RWPE1 (cell line): ENCODE measurements around the gene PSMC5.
"Not testable (repeated sequence)": the region's sequence is repeated elsewhere in the genome, so short reads cannot be mapped to it uniquely, and the experiment has no call there.

Experiments used
- CTCF ChIA-PET: fragments of 350-600 bp; sonication (Branson Sonifier 250); formaldehyde crosslinking; extraction: SDS; loops from one replicate; lab custom pipeline; 2021; lab: Yijun Ruan, JAX
- POLR2A ChIA-PET: fragments of 400-600 bp; formaldehyde crosslinking; extraction: SDS; loops from one replicate; lab custom pipeline; 2020; ENCODE audit warnings: antibody characterized with exemption; ENCODE audit not compliant: low non-redundant PET; lab: Yijun Ruan, JAX
- DNase-seq: peaks from one replicate; pipeline ENCODE4 v3.0.0; 2012; ENCODE audit warnings: low spot score
- H3K27ac ChIP-seq: fragments of 450-650 bp; 2 replicates; pipeline ENCODE4 v1.5.1; 2017
- CTCF ChIP-seq: fragments of 450-650 bp; conservative IDR thresholded peaks from 2 replicates; pipeline ENCODE4 v1.5.1; 2017; ENCODE audit warnings: low read depth, mild to moderate bottlenecking

Gene PSMC5

DNA sequence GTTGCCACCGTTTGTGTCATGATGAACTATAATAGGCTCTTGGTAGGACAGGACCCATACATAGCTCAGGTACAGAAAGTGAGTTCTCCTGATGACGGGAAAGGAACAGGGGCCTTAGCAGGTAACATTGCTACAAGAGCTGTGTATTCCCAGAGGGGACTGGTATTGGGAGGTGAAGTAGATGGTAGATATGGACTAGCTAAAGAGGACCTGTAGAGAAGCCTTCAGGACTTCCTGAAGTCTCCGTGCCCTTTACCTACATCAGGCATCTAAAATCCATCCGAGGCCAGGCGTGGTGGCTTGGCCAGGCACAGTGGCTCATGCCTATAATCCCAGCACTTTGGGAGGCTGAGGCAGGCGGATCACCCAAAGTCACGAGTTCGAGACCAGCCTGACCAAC is 28.0 kb downstream of the PSMC5 start:
- ChIA-PET CTCF (no interaction called here), POLR2A (no interaction called here)
- no peak overlapping the region for H3K27ac ChIP-seq
- no peak for TF ChIP-seq CTCF
- no peak for DNase-seq

- CTCF ChIA-PET, result interaction anchor here (0.7 to 1.0 kb wide), 3 partner anchors 11 to 69 kb away, joined by 4 read pairs; no protein-coding TSS in a partner anchor
Measured at GRCh38 chr17:63856425-63856824, 29.2 kb downstream of the PSMC5 start.

DNA sequence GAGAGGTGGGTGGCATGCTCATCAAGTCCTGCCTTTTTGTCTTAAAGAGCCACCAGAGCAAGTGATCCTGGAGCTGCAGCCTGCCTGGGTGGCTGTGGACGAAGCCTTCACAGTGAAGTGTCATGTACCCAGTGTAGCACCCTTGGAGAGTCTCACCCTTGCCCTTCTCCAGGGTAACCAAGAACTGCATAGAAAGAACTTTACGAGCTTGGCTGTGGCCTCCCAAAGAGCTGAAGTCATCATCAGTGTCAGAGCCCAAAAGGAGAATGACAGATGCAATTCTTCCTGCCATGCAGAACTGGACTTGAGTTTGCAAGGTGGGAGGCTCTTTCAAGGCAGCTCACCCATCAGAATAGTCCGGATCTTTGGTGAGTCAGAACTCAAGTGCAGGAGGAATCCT is 32.0 kb downstream of the PSMC5 start:
- CTCF ChIA-PET, result interaction anchor here (0.5 to 2.8 kb wide), 2 partner anchors 10 to 1241 kb away, joined by 3 to 12 read pairs; no protein-coding TSS in a partner anchor
- H3K27ac ChIP-seq, result no peak overlapping the region
- TF ChIP-seq CTCF, result no peak
- POLR2A ChIA-PET, result no interaction called here
- DNase-seq, result no peak

More at GRCh38 chr17:63856425-63856824, 29.2 kb downstream of the PSMC5 start:
- H3K27ac ChIP-seq, DNase-seq, POLR2A ChIA-PET: not testable (repeated sequence)

- DNase-seq, H3K27ac ChIP-seq, POLR2A ChIA-PET: not testable (repeated sequence)
- CTCF ChIA-PET, result interaction anchor here (0.6 to 1.3 kb wide), 3 partner anchors 18 to 410 kb away, joined by 3 to 5 read pairs (median 4); no protein-coding TSS in a partner anchor
Measured at GRCh38 chr17:63866625-63867024, 39.4 kb downstream of the PSMC5 start.

DNA sequence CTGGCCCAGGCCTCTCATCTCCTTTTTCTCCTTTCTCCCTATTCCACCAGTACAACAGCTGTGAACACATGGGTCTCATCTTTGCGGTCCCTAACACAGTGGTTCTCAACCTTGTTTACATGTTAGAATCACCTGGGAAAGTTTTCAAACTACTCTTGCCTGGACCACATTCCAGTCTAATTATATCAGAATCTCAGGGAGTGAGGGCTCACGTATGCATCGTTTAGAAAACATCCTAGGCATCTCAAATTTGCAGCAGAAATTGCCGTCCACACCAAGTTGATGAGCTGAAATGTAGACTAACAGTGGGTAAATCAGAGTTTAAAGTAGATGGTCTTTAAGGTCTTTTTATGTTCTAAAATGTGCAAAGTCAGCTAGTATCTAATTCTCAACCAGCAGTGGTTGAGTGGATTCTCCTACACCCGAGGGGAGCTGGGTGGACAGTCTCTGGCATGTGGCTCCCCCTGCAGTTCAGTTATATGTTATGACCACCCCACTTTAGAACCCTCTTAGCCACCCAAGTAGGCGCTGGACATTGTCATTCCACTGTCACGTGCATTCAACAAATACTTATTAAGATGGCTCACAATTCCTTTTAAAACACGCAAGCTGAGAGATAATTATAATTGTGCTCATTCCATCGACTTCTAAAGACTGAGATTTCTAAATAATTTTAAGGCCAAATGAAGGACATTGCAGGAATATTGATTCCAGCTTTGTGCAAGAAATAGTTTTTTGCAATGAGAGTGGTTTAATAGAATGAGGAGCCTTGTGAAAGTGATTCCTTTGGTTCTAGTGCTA is 42.5 kb downstream of the PSMC5 start:
- CTCF ChIA-PET, result interaction anchor here (0.6 kb wide), 1 partner anchor 187 kb away, joined by 3 read pairs; no protein-coding TSS in a partner anchor
- POLR2A ChIA-PET, DNase-seq, H3K27ac ChIP-seq: not testable (repeated sequence)

DNA sequence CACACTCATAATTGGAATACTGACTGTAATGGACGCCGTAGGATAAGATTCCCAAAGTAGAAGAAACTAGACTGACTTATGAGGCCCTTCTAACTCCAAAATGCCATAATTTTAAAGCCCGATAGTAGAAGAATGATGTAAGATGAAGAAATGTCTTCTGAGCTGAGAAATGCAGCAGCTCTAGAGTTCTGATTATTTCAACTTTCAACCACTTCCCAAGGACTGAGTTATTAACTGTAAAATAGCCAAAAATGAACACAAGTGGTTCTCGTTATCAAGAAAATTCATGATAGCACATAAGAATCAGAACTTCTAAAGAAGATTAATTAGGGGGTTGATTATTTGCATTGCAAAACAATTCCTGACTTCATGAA is 43.0 kb downstream of the PSMC5 start:
- DNase-seq, POLR2A ChIA-PET, H3K27ac ChIP-seq: not testable (repeated sequence)
- CTCF ChIA-PET, result interaction anchor here (0.6 kb wide), 1 partner anchor 187 kb away, joined by 3 read pairs; no protein-coding TSS in a partner anchor

- POLR2A ChIA-PET, DNase-seq, CTCF ChIA-PET, H3K27ac ChIP-seq: not testable (repeated sequence)
Measured at GRCh38 chr17:63871646-63872365, 44.6 kb downstream of the PSMC5 start.

DNA sequence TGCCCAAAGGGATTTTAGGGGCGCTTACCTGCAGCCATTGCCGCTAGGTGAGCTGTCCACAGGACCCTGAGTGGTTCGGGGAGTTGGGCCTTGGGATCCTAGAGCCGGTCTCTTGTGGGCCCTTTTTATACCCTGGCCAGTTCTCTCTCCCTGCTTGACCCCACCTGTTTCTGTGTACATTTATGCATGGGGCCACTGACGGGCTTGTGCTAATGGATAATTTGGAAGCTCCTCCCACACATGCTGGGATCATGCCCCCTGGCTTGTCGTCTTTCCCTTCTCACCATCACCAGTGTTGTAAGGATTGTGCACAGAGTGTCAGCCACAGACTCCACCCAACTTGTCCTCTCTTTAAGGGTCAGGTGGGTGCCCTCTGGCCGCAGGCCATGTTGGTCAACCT is 46.3 kb downstream of the PSMC5 start, which contains the start of gene CSH2:
Gene CSH2, minus strand, starts transcription at position 101 of the 400 bp plus-strand sequence. Its CDS starts 63 bp downstream, at position 38.
- CTCF ChIA-PET, result interaction anchor here (0.7 kb wide), 1 partner anchor 45 kb away, joined by 3 read pairs; no protein-coding TSS in a partner anchor
- H3K27ac ChIP-seq, DNase-seq, POLR2A ChIA-PET: not testable (repeated sequence)

GRCh38 chr17:63874061-63874626 is 46.9 kb downstream of the PSMC5 start:
- DNase-seq, H3K27ac ChIP-seq, POLR2A ChIA-PET: not testable (repeated sequence)
- CTCF ChIA-PET, result interaction anchor here (0.6 to 0.7 kb wide), 2 partner anchors 45 to 72 kb away, joined by 3 to 5 read pairs; no protein-coding TSS in a partner anchor

DNA sequence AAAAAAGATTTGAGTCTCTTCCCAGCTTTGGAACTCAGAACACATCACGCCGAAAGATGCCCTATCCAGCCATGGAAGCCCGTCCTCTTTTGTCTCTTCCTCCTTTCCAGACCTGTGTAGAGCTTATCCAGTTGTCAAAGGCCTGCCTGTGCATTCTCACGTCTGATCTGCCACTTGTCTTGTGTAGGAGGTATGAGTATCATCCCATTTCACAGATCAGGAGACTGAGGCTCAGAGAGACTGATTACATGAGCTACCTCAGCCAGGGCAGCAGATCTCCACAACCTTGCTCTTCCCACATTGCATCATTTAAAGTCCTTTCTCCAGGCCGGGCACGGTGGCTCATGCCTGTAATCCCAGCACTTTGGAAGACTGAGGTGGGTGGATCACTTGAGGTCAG is 47.5 kb downstream of the PSMC5 start:
- CTCF ChIA-PET, result interaction anchor here (0.6 kb wide), 1 partner anchor 72 kb away, joined by 5 read pairs; no protein-coding TSS in a partner anchor
- DNase-seq, POLR2A ChIA-PET, H3K27ac ChIP-seq: not testable (repeated sequence)

GRCh38 chr17:63878413-63878812 is 51.2 kb downstream of the PSMC5 start:
- CTCF ChIA-PET, DNase-seq, POLR2A ChIA-PET, H3K27ac ChIP-seq: not testable (repeated sequence)
